Measurements from ENCODE around the gene DMAP1.

- TF ChIP-seq CTCF (conservative IDR thresholded peaks at IDR 0.05; ENCODE audit: low read length), result no peak
- TF ChIP-seq EZH2phosphoT487 (IDR thresholded peaks at IDR 0.05; ENCODE audit: borderline replicate concordance, low read depth, low read length), result no peak
Measured at GRCh38 chr1:44174630-44175029, 38.6 kb upstream of the DMAP1 start.
